Frontal cortex (tissue), 4 donors: ENCODE data around the gene IVNS1ABP. TPM values are rescaled to one million over a fixed set of nuclear protein-coding genes. Genes with fewer than 3 reads are reported as not detected.

Experiments used
- DNase-seq, 2 donors: peaks; one replicate each; pipeline ENCODE4 v3.0.0; 2012; ENCODE audit warnings: low spot score in 2 of 2
- FAIRE-seq: peaks from 2 replicates; lab custom pipeline; 2012; peaks lifted over from hg19 to GRCh38; lab: Jason Lieb, UNC
- total RNA-seq: library from RNA; depleted of rRNA; stranded (reverse); fragments of >200 nt; gene quantifications from one replicate; pipeline ENCODE4 v1.2.3, GENCODE V29; 2014
- donor health status: control.
- donor health status: control.
- donor health status: control.

The IVNS1ABP gene
- total RNA-seq, 1 donor from 2014 or later: 182 TPM

DNA sequence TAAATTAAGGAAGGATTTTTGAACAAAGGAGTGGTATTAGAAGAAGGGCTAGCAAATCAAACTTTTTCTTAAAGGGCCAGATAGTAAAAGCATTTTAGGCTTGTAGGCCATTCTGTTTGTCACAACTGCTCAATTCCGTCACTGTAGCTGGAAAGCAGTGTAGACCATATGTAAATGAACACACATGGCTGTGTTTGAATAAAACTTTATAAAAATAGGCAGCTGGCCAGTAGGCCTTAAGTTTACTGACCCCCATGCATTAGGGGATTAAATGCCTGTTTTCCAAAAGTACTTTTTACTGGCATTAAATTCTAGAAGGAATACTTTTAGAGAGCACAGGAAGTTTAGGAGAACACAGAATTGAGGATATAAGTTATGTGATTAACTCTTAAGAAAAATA is 8.9 kb downstream of the IVNS1ABP start:
- DNase-seq (no peak), FAIRE-seq (no peak)

DNA sequence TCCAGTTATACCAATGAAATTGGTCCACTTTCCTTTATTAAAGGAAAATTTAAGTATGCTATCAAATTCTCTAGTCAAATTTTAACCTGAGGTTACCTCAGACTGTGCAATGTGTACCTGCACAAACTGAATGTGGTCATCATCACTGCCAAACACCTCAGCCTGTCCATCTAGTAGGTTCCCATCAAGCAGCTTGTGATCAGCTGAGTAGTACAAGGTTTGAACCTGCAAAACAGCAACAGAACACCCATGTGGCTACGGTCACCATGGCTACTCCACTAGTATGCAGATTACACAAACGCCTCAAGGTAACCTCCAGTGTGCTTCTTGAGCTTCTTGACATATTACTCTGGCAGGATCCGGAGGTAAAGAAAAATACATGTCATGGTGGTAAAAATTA is 11.6 kb downstream of the IVNS1ABP start:
- DNase-seq (no peak), FAIRE-seq (no peak)

- no peak for DNase-seq
- FAIRE-seq: no peak
These were observed 16.9 kb downstream of the IVNS1ABP start for GRCh38 chr1:185300152-185300551.

DNA sequence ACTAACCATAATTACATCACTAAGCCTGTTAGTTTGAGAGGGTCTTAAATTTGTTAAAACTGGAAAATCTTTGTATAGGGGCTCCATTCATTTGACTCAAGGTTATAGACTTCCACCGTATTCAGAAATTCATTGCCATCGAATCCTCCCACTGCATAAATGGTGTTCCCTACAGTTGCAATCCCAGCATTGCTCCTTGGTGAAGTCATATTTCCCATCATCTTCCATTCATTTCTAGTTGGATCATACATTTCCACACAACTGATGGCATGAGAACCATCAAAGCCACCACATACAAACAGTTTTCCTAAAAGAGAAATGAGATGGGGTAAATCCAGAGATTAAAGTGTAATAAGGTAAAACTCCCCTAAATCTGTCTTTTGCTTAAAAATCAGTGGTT is 19.1 kb downstream of the IVNS1ABP start:
- FAIRE-seq: no peak
- no peak for DNase-seq

GRCh38 chr1:185295091-185295490 is 22.0 kb downstream of the IVNS1ABP start:
- FAIRE-seq (no peak), DNase-seq (no peak)

GRCh38 chr1:185293967-185294542 is 23.0 kb downstream of the IVNS1ABP start:
- DNase-seq (no peak), FAIRE-seq (no peak)

DNA sequence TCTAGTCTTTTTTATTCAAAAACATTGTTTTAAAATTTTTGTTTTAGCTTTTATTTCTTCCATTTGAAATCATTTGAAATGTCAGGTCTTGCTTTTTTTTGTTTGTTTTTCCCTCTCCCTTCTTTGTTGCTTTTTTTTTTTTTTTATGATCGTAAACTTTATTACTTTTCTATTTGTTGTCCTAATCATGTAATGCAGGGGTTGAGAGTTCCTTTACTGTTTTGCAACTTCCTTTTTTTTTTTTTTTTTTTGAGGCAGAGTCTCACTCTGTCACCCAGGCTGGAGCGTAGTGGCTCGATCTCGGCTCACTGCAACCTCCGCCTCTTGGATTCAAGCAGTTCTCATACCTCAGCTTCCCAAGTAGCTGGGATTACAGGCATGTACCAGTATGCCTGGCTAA is 24.8 kb downstream of the IVNS1ABP start:
- FAIRE-seq (peak; percentile 64), DNase-seq (no peak)

DNA sequence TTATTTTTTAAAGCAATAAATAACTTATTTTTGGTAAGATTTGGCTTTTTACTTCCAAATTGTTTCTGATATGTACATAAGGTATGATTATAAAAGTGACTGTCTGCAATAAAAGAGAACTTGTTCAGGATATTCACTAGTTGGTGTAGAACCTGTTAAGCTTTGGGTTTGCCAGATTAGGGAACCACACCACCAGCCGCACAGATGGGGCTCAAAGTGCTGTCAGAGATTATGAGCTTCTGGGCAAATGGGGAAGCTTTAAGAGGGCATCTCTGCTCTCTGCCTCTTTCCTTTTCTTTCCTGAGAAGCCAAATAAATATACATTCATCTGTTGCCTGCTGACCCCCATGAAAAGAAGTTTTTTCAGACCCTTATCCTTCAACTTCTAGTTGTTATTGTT is 25.4 kb downstream of the IVNS1ABP start:
- DNase-seq: no peak
- FAIRE-seq: no peak

DNA sequence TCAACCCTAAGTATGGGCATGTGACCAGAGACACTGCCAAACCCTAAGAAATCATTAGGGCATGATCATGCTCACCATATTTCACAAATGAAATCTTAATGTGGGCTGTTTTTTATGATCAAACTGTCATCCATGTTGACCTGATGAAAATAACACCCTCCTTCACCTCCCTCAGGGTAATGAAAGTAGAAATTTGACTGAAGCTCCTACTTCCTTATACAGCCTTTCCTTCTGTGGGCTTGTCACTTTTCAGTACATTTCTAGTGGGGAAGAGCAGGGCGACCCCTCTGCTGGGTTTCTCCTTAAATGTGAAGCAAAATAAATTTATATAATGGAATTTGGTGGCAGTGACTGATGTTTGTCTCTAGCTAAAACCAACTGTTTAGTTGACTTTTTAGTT is 25.9 kb downstream of the IVNS1ABP start:
- DNase-seq (no peak), FAIRE-seq (no peak)

GRCh38 chr1:185289880-185290279 is 27.2 kb downstream of the IVNS1ABP start:
- no peak for FAIRE-seq
- no peak for DNase-seq

GRCh38 chr1:185288435-185288834 is 28.6 kb downstream of the IVNS1ABP start:
- no peak for FAIRE-seq

DNA sequence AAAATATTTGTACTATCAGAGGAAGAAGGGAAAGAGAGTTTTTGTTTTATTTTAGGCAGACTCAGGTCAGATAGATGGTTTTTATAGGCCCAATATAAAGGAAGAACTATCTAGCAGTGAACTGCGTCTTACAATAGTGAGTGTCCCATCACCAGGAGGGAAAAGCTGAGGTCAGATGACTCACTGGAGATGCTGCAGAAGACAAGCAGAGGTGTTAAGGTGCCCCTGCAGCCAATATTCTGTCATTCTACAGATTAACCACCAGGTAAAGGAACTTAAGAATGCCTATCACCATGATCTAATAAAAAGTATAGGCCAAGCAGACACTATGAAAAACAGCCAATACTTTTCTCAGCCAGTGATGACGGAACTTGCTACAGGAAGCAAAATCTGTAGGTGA is 29.6 kb downstream of the IVNS1ABP start:
- FAIRE-seq (no peak), DNase-seq (no peak)

More at GRCh38 chr1:185288435-185288834, 28.6 kb downstream of the IVNS1ABP start:
- DNase-seq: no peak

DNA sequence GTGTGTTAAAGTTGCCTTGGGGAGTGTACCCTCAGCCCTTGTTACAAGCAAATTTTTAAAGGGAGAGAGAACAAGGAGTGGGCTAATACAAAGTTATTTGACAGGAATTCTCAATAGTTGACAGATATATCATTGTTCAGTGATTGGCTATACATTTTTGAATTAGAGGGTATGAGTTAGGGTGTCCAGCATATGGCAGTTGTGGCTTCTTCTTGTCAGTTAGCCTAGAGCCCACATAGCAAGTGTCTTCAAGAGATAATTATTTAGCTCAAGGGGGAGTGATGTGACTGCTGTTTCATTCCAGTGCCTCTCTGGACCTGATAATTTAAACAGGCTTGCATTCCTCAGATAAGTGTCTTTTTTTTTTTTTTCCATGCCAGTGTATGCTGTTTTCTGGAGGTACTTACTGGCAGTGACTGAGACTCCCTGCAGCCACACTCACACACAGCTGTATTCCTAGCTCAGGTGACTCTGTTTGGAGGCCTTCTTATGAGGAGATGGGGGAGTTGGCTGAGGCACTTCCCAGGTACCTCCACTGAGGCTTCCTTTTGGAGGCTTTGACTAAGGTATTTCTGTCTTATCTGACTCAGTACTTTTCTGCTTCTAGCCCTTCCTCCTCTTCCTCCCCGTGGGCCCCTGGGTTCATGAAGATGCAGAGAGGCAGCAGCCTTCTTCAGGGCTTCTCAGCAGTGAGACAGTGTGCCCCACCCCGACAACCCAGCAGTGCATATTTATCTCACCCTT is 32.3 kb downstream of the IVNS1ABP start:
- FAIRE-seq: no peak
- DNase-seq: no peak

DNA sequence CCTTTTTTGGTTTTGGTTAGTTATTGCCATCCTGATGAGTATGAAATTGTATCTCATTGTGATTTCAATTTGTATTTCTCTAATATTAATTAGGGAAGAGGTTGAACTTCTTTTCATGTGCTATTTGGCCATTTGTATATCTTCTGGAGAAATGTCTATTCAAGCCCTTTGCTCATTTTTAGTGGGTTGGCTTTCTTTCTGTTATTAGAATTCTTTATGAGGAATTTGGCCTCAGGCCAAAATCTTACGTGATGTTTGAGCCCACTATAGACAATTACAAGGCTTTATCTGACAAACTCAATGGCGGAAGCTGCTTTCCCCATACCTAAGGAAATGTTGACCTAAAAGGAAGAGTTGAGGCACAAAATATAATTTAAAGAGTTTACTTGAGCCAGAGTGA is 32.9 kb downstream of the IVNS1ABP start:
- FAIRE-seq (no peak), DNase-seq (no peak)

GRCh38 chr1:185281245-185281644 is 35.8 kb downstream of the IVNS1ABP start:
- FAIRE-seq (no peak), DNase-seq (no peak)

- DNase-seq: no peak
- FAIRE-seq: no peak
These were observed 36.5 kb downstream of the IVNS1ABP start for GRCh38 chr1:185280589-185280988.

GRCh38 chr1:185279571-185279970 is 37.5 kb downstream of the IVNS1ABP start:
- DNase-seq: no peak

DNA sequence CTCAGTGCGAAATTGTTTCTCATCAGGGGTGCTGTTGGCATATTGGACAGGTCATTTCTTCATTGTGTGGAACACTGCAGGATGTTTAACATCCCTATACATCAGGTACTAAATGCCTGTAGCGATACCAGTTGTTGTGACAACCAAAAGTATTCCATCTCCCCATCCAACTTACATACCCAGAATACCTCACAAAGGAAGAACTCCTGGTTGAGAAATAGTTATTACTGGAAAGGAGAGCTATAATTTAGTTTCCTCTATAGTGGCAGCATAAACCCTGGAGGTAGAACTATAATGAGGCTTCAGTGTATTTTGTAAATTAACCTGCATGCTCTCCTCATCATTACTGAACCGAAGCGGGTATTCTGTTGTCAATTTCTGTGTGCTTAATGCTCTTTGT is 45.1 kb downstream of the IVNS1ABP start:
- DNase-seq: no peak
- no peak for FAIRE-seq

More at GRCh38 chr1:185279571-185279970, 37.5 kb downstream of the IVNS1ABP start:
- FAIRE-seq: no peak

DNA sequence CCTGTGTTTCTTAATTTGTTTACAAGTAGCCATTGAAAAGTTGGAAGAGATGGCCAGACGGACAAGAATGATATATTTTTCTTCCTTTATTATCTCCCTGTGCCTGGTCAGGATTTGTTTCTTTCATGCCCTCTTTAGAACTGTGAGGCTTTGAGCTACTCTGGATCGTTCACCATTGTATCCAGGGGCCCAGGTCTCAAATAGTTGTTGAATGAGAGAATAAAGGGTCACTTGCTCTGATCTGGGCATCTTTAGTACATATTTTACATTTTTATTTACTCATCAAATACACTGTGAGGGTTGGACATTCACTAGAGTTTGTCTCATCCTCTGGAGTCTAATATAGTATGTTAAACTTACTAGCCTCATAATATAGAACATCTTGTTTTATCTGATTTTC is 48.7 kb downstream of the IVNS1ABP start:
- DNase-seq (no peak), FAIRE-seq (no peak)

- FAIRE-seq: no peak
These were observed 49.3 kb downstream of the IVNS1ABP start for GRCh38 chr1:185267701-185268100.

GRCh38 chr1:185267301-185267700 is 49.7 kb downstream of the IVNS1ABP start:
- DNase-seq: no peak
- FAIRE-seq: no peak

More at GRCh38 chr1:185267701-185268100, 49.3 kb downstream of the IVNS1ABP start:
- no peak for DNase-seq

DNA sequence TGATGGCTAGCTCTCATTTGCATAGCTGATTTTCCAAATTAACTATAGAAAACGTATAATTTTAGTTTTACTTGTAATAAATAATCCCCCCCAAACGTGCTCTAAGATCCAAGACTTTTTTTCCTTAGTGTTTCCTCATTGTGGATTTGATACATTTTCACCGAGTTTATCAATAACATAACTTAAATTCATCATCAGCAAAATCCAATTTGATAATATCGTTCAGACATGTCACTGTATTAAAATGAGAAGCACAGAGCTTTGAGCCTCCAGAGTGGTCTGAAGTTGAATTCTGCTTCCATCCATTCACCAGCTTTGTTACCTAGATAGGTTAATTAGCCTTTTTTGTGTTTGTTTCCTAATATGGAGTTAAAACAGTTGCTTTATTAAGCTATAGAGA is 51.7 kb downstream of the IVNS1ABP start:
- DNase-seq (no peak), FAIRE-seq (no peak)
